Neural cell (in vitro differentiated cells): ENCODE results near the gene NDNF. TPM values are rescaled to one million over a fixed set of nuclear protein-coding genes. Genes with fewer than 3 reads are reported as not detected.

Experiments used
- H2AFZ ChIP-seq: fragments of 200-600, 300-800 bp; sonication (generic), shearing (Covaris generic); 2 replicates; pipeline ENCODE4 v1.6.0; 2014; ENCODE audit warnings: low read depth, mild to moderate bottlenecking, antibody characterized with exemption, low read length, moderate library complexity
- H3F3A ChIP-seq: fragments of 200-600 bp; shearing (Covaris generic); 2 replicates; pipeline ENCODE4 v1.6.1; 2016; ENCODE audit warnings: mild to moderate bottlenecking, moderate library complexity, mixed read lengths, antibody characterized with exemption, low read length; ENCODE audit not compliant: insufficient read depth, poor library complexity, severe bottlenecking
- H3K27ac ChIP-seq: fragments of 200-600, 300-800 bp; sonication (generic), shearing (Covaris generic); 2 replicates; pipeline ENCODE4 v1.5.1; 2014; ENCODE audit warnings: mild to moderate bottlenecking, low read length, moderate library complexity
- H3K27me3 ChIP-seq: fragments of 300-800, 200-600 bp; sonication (generic), shearing (Covaris generic); 2 replicates; pipeline ENCODE4 v1.6.0; 2014; ENCODE audit warnings: mild to moderate bottlenecking, low read depth, low read length, moderate library complexity; ENCODE audit not compliant: insufficient read depth
- H3K36me3 ChIP-seq: fragments of 300-800, 200-600 bp; sonication (generic), shearing (Covaris generic); 2 replicates; pipeline ENCODE4 v1.5.1; 2014; ENCODE audit warnings: mild to moderate bottlenecking, antibody characterized with exemption, low read length, moderate library complexity; ENCODE audit not compliant: insufficient read depth
- H3K4me2 ChIP-seq: fragments of 300-800, 200-600 bp; sonication (generic), shearing (Covaris generic); 2 replicates; pipeline ENCODE4 v1.6.0; 2014; ENCODE audit warnings: mild to moderate bottlenecking, low read length
- H3K4me3 ChIP-seq: fragments of 300-800, 200-600 bp; sonication (generic), shearing (Covaris generic); 2 replicates; pipeline ENCODE4 v1.5.1; 2014; ENCODE audit warnings: mild to moderate bottlenecking, low read length, moderate library complexity
- H3K79me2 ChIP-seq: fragments of 200-600 bp; shearing (Covaris generic); replicated peaks from 2 replicates; pipeline ENCODE4 v1.6.0; 2014; ENCODE audit warnings: mild to moderate bottlenecking, low read length, moderate library complexity; ENCODE audit not compliant: insufficient read depth
- H3K9ac ChIP-seq: fragments of 300-800, 200-600 bp; sonication (generic), shearing (Covaris generic); 2 replicates; pipeline ENCODE4 v1.6.1; 2016; ENCODE audit warnings: mild to moderate bottlenecking, low read length, mixed read lengths
- H3K9me2 ChIP-seq: fragments of 200-600 bp; shearing (Covaris generic); 2 replicates; pipeline ENCODE4 v1.6.1; 2016; ENCODE audit warnings: mild to moderate bottlenecking, low read length, mixed read lengths; ENCODE audit not compliant: insufficient read depth
- H3K9me3 ChIP-seq: fragments of 200-600, 300-800 bp; sonication (generic), shearing (Covaris generic); 2 replicates; pipeline ENCODE4 v1.6.1; 2016; ENCODE audit warnings: mild to moderate bottlenecking, mixed run types, low read length, moderate library complexity, mixed read lengths
- H4K20me1 ChIP-seq: fragments of 200-600 bp; shearing (Covaris generic); 2 replicates; pipeline ENCODE4 v1.6.1; 2016; ENCODE audit warnings: mild to moderate bottlenecking, mixed run types; ENCODE audit not compliant: insufficient read depth
- CTCF ChIP-seq: fragments of 450-650 bp; IDR thresholded peaks from 2 replicates; pipeline ENCODE4 v1.5.1; 2014; ENCODE audit warnings: antibody characterized with exemption, mild to moderate bottlenecking, moderate library complexity; ENCODE audit not compliant: poor library complexity, severe bottlenecking
- EP300 ChIP-seq: fragments of 450-650 bp; conservative IDR thresholded peaks from 2 replicates; pipeline ENCODE4 v1.6.1; 2014; ENCODE audit warnings: antibody characterized with exemption, mild to moderate bottlenecking, moderate library complexity; ENCODE audit not compliant: poor library complexity, severe bottlenecking
- EZH2 ChIP-seq: fragments of 200-600, 300-800 bp; shearing (Covaris generic), sonication (generic); IDR thresholded peaks from 2 replicates; pipeline ENCODE4 v1.6.1; 2014; ENCODE audit warnings: antibody characterized with exemption, low read length, borderline replicate concordance, mild to moderate bottlenecking; ENCODE audit not compliant: insufficient read depth, poor library complexity, severe bottlenecking
- MXI1 ChIP-seq: fragments of 450-650 bp; conservative IDR thresholded peaks from 2 replicates; pipeline ENCODE4 v1.6.1; 2014; ENCODE audit warnings: antibody characterized with exemption, mild to moderate bottlenecking; ENCODE audit not compliant: poor library complexity, severe bottlenecking
- POLR2AphosphoS5 ChIP-seq: IDR thresholded peaks from 2 replicates; pipeline ENCODE4 v1.6.1; 2012
- RAD21 ChIP-seq: fragments of 450-650 bp; conservative IDR thresholded peaks from 2 replicates; pipeline ENCODE4 v1.6.1; 2014; ENCODE audit warnings: antibody characterized with exemption, mild to moderate bottlenecking, moderate library complexity
- REST ChIP-seq: IDR thresholded peaks from 2 replicates; pipeline ENCODE4 v1.6.1; 2012; ENCODE audit warnings: borderline replicate concordance
- SMC3 ChIP-seq: fragments of 450-650 bp; conservative IDR thresholded peaks from 2 replicates; pipeline ENCODE4 v1.6.1; 2014; ENCODE audit warnings: antibody characterized with exemption, mild to moderate bottlenecking, moderate library complexity; ENCODE audit not compliant: poor library complexity
- TAF1 ChIP-seq: IDR thresholded peaks from 2 replicates; pipeline ENCODE4 v1.6.1; 2012; ENCODE audit warnings: low read depth
- polyA plus RNA-seq: library from polyadenylated mRNA; depleted of rRNA; stranded (reverse); fragments of >200 nt; gene quantifications from 2 replicates; pipeline ENCODE4 v1.2.3, GENCODE V29; 2014

The NDNF gene
- polyA plus RNA-seq, 1 donor from 2014 or later = 4.3 TPM

GRCh38 chr4:121077496-121077895, 5.2 kb upstream of the NDNF start:
- no peak for TF ChIP-seq TAF1
- no peak for TF ChIP-seq REST
- TF ChIP-seq CTCF = no peak
- no peak for TF ChIP-seq EZH2
- TF ChIP-seq POLR2AphosphoS5 = no peak
- no peak for TF ChIP-seq SMC3
- no peak for TF ChIP-seq RAD21
- TF ChIP-seq MXI1 = no peak
- no peak for TF ChIP-seq EP300
- no peaks in the 10 kb centered on the region for H3F3A ChIP-seq

DNA sequence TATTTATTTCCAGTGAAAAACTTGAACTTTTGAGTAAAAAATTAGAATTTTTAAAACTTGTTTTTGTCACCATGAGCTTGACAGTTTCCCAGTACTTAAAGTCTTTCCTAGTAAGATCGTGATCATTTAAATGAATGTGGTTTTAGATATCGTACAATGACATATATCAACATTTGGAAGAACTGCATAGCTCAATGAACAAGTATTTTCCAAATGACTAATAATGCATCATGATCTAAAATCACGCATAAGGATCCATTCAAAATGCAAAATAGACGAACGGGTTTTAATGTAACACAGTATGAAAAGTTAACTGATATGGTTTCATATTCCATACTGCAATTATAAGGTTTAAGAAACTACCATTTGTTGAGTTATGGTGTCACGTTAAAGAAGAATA, 4.1 kb upstream of the NDNF start:
- Histone ChIP-seq H3K9me2 (no peaks in the 10 kb centered on the region), H3K4me3 (no peak overlapping the region), H3K36me3 (no peaks in the 10 kb centered on the region), H3K9ac (no peak overlapping the region), H4K20me1 (no peaks in the 10 kb centered on the region), H3F3A (no peaks in the 10 kb centered on the region), H2AFZ (no peak overlapping the region), H3K9me3 (no peaks in the 10 kb centered on the region), H3K79me2 (no peaks in the 10 kb centered on the region), H3K27ac (no peak overlapping the region), H3K27me3 (peaks cover 27% of the 10 kb centered on the region), H3K4me2 (no peak overlapping the region)
- no peak for TF ChIP-seq MXI1
- TF ChIP-seq REST = no peak
- TF ChIP-seq EP300 = no peak
- TF ChIP-seq POLR2AphosphoS5 = no peak
- TF ChIP-seq RAD21 = no peak
- TF ChIP-seq SMC3 = no peak
- TF ChIP-seq CTCF = no peak

More at GRCh38 chr4:121077496-121077895, 5.2 kb upstream of the NDNF start:
- H3K4me3 ChIP-seq = no peak overlapping the region
- H3K79me2 ChIP-seq = no peaks in the 10 kb centered on the region
- H2AFZ ChIP-seq = no peak overlapping the region
- H3K9ac ChIP-seq = no peak overlapping the region
- no peaks in the 10 kb centered on the region for H3K9me3 ChIP-seq
- H3K4me2 ChIP-seq = no peak overlapping the region
- no peaks in the 10 kb centered on the region for H3K9me2 ChIP-seq
- H3K27me3 ChIP-seq = peaks cover 20% of the 10 kb centered on the region
- no peaks in the 10 kb centered on the region for H3K36me3 ChIP-seq
- no peaks in the 10 kb centered on the region for H4K20me1 ChIP-seq
- no peak overlapping the region for H3K27ac ChIP-seq
